NOMO-1 (cell line): Measurements from ENCODE around the gene IL17F.
A peak's percentile ranks its signal among the peaks of the same experiment; 100 is the strongest.

ENCODE experiments used
- DNase-seq, 2 experiments: peaks; one replicate each; lab custom pipeline; 2025; ENCODE audit not compliant: unreplicated experiment in 2 of 2; lab: John Stamatoyannopoulos, UW

Gene IL17F

GRCh38 chr6:52244400-52244799, at the start of gene IL17F:
Gene IL17F (minus strand): TSS chr6:52244500. CDS start chr6:52244429, 71 bp downstream.
- DNase-seq: no peak

GRCh38 chr6:52293067-52293466, 48.8 kb upstream of the IL17F start:
- no peak for DNase-seq

- DNase-seq: no peak
These were observed 44.5 kb upstream of the IL17F start for GRCh38 chr6:52288841-52289240.

- DNase-seq: no peak
These were observed 43.9 kb upstream of the IL17F start for GRCh38 chr6:52288216-52288615.

GRCh38 chr6:52286798-52287432, 42.6 kb upstream of the IL17F start:
- peak; percentile 40 to 88 for DNase-seq

- peak in 1 of 2 experiments; percentile 26 for DNase-seq
These were observed 41.1 kb upstream of the IL17F start for GRCh38 chr6:52285177-52286068.

- DNase-seq: peak; percentile 100
These were observed 40.3 kb upstream of the IL17F start, which contains the start of gene MCM3 for GRCh38 chr6:52284460-52285176. Gene MCM3 (minus strand): TSS chr6:52284742. CDS start chr6:52284674, 68 bp downstream.

GRCh38 chr6:52284131-52284459, 39.8 kb upstream of the IL17F start:
- DNase-seq: peak; percentile 64 to 66

GRCh38 chr6:52283111-52283510, 38.8 kb upstream of the IL17F start:
- peak in 1 of 2 experiments; percentile 11 for DNase-seq

GRCh38 chr6:52276130-52276529, 31.8 kb upstream of the IL17F start:
- DNase-seq: no peak

GRCh38 chr6:52271852-52272460, 27.7 kb upstream of the IL17F start:
- no peak for DNase-seq

- peak in 1 of 2 experiments; percentile 48 for DNase-seq
These were observed 19.6 kb upstream of the IL17F start for GRCh38 chr6:52263709-52264540.

GRCh38 chr6:52262620-52263344, 18.5 kb upstream of the IL17F start:
- no peak for DNase-seq

GRCh38 chr6:52261229-52261628, 16.9 kb upstream of the IL17F start:
- DNase-seq: no peak

GRCh38 chr6:52260634-52261033, 16.3 kb upstream of the IL17F start:
- no peak for DNase-seq

GRCh38 chr6:52255434-52255833, 11.1 kb upstream of the IL17F start:
- DNase-seq: no peak

GRCh38 chr6:52254731-52255378, 10.6 kb upstream of the IL17F start:
- no peak for DNase-seq

- DNase-seq: no peak
These were observed 9.2 kb upstream of the IL17F start for GRCh38 chr6:52253494-52253893.

- DNase-seq: no peak
These were observed 6.8 kb upstream of the IL17F start for GRCh38 chr6:52251113-52251512.
